GM21786 (cell line): ENCODE measurements around the gene KCNN1.
A peak's percentile ranks its signal among the peaks of the same experiment; 100 is the strongest.
"Not testable (repeated sequence)": the region's sequence is repeated elsewhere in the genome, so short reads cannot be mapped to it uniquely, and the experiment has no call there.

Source experiments
- ATAC-seq: cut with Tn5 transposase; IDR thresholded peaks from one replicate; pipeline ENCODE4 v1.9.1; 2021; ENCODE audit not compliant: unreplicated experiment

Gene KCNN1

GRCh38 chr19:18021121-18021755 is 54.3 kb downstream of the KCNN1 start:
- ATAC-seq: no peak

- ATAC-seq: no peak
Observed at GRCh38 chr19:18023622-18024251, 56.8 kb downstream of the KCNN1 start.

GRCh38 chr19:18027151-18027550 is 60.2 kb downstream of the KCNN1 start:
- no peak for ATAC-seq

- ATAC-seq: no peak
Observed at GRCh38 chr19:18029617-18030338, 62.9 kb downstream of the KCNN1 start.

GRCh38 chr19:18031401-18031800 is 64.5 kb downstream of the KCNN1 start:
- ATAC-seq: not testable (repeated sequence)

GRCh38 chr19:18032102-18032501 is 65.2 kb downstream of the KCNN1 start:
- ATAC-seq: not testable (repeated sequence)

GRCh38 chr19:18041054-18041453 is 74.1 kb downstream of the KCNN1 start:
- ATAC-seq: no peak

GRCh38 chr19:18043676-18044075 is 76.8 kb downstream of the KCNN1 start:
- ATAC-seq: no peak

GRCh38 chr19:18044825-18045304 is 78.0 kb downstream of the KCNN1 start:
- ATAC-seq: peak; percentile 90

- ATAC-seq: no peak
Observed at GRCh38 chr19:18045307-18046050, 78.6 kb downstream of the KCNN1 start.

GRCh38 chr19:18046059-18046718 is 79.3 kb downstream of the KCNN1 start:
- no peak for ATAC-seq

GRCh38 chr19:18049385-18049784 is 82.5 kb downstream of the KCNN1 start:
- ATAC-seq: no peak
